ENCODE results near the gene PRKD2.

GRCh38 chr19:46685189-46685588, 31.7 kb downstream of the PRKD2 start:
- TF ChIP-seq POLR2A (IDR thresholded peaks at IDR 0.05; ENCODE audit: low read depth, low read length) (no peak), TCF12 (IDR thresholded peaks at IDR 0.05; ENCODE audit: low read depth, low read length) (no peak), MAX (IDR thresholded peaks at IDR 0.05; ENCODE audit: low read depth, low read length) (no peak)

Measured in GM12878 (cell line).